Transverse colon (tissue), 3 donors: Measurements from ENCODE around the gene TOMM22.

Experiments used
- CTCF ChIP-seq, 5 experiments: fragments of 200-600 bp in 3 of 5; fragments of 450-650 bp in 2 of 5; sonication (generic) in 3 of 5; IDR thresholded peaks; 1 replicate in 2 of 5; 2 replicates in 3 of 5; pipeline ENCODE4 v1.5.1; 2016 to 2017; ENCODE audit warnings: antibody characterized with exemption in 5 of 5, inconsistent platforms in 3 of 5, mild to moderate bottlenecking in 2 of 5, moderate library complexity in 1 of 5
- POLR2A ChIP-seq: fragments of 450-650 bp; IDR thresholded peaks from one replicate; pipeline ENCODE4 v1.6.1; 2016; ENCODE audit warnings: antibody characterized with exemption, mild to moderate bottlenecking, moderate library complexity

GRCh38 chr22:38728871-38729796 is 47.4 kb downstream of the TOMM22 start:
- no peak for TF ChIP-seq CTCF (IDR thresholded peaks at IDR 0.05)
- TF ChIP-seq POLR2A, result no peak
